IMR-90 (cell line): ENCODE results near the gene TAF11L9. TPM values are rescaled to one million over a fixed set of nuclear protein-coding genes. Genes with fewer than 3 reads are reported as not detected.
"Not testable (repeated sequence)": the region's sequence is repeated elsewhere in the genome, so short reads cannot be mapped to it uniquely, and the experiment has no call there.

Source experiments
- ATAC-seq: fragments of 200-7000 bp; cut with Tn5 transposase; 2 replicates; pipeline ENCODE4 v1.9.1; 2020; ENCODE audit warnings: low read depth, mild to moderate bottlenecking, moderate library complexity
- BruUV-seq: library from RNA; stranded (reverse); fragments of 400-500 nt; replicated peaks from 2 replicates; lab custom pipeline; 2021; lab: Mats Ljungman, UMichigan
- CTCF ChIA-PET: fragments of 300-600 bp; formaldehyde crosslinking; extraction: SDS; loops from one replicate; lab custom pipeline; 2021; ENCODE audit warnings: antibody characterized with exemption; lab: Yijun Ruan, JAX
- POLR2A ChIA-PET: fragments of 300-600 bp; sonication (Branson Sonifier 250); formaldehyde crosslinking; loops from one replicate; lab custom pipeline; 2022; ENCODE audit warnings: antibody characterized with exemption; ENCODE audit not compliant: unreplicated experiment; lab: Charles Lee
- DNase-seq: peaks from one replicate; pipeline ENCODE4 v3.0.0; 2013
- H2AFZ ChIP-seq: replicated peaks from 2 replicates; pipeline ENCODE3; 2013; ENCODE audit warnings: low read length, mild to moderate bottlenecking; ENCODE audit not compliant: poor library complexity
- H2AK5ac ChIP-seq: 2 replicates; pipeline ENCODE4 v1.6.1; 2013; ENCODE audit warnings: low read depth, low read length, inconsistent platforms
- H2AK9ac ChIP-seq: replicated peaks from 2 replicates; pipeline ENCODE3; 2013; ENCODE audit warnings: mild to moderate bottlenecking, low read depth, low read length, moderate library complexity; ENCODE audit not compliant: poor library complexity
- H2BK120ac ChIP-seq: 2 replicates; pipeline ENCODE4 v1.6.1; 2013; ENCODE audit warnings: low read depth, low read length, inconsistent platforms
- H2BK15ac ChIP-seq: 3 replicates; pipeline ENCODE4 v1.6.1; 2013; ENCODE audit warnings: low read depth, low read length, inconsistent platforms
- H2BK20ac ChIP-seq: 2 replicates; pipeline ENCODE4 v1.6.1; 2013; ENCODE audit warnings: low read depth, mild to moderate bottlenecking, inconsistent platforms, low read length, moderate library complexity
- H2BK5ac ChIP-seq: 2 replicates; pipeline ENCODE4 v1.6.1; 2013; ENCODE audit warnings: mild to moderate bottlenecking, low read depth, low read length, inconsistent platforms; ENCODE audit not compliant: poor library complexity, severe bottlenecking
- H3K14ac ChIP-seq: replicated peaks from 2 replicates; pipeline ENCODE4 v1.6.1; 2013; ENCODE audit warnings: low read depth, low read length, inconsistent platforms
- H3K18ac ChIP-seq: 2 replicates; pipeline ENCODE4 v1.6.1; 2013; ENCODE audit warnings: low read depth, low read length, control low read depth
- H3K23ac ChIP-seq: 2 replicates; pipeline ENCODE4 v1.6.1; 2013; ENCODE audit warnings: low read depth, low read length, inconsistent platforms
- H3K27ac ChIP-seq: 2 replicates; pipeline ENCODE4 v1.5.1; 2013; ENCODE audit warnings: mild to moderate bottlenecking, control low read depth, low read length; ENCODE audit not compliant: insufficient read depth
- H3K27me3 ChIP-seq: 2 replicates; pipeline ENCODE4 v1.6.1; 2013; ENCODE audit warnings: low read length; ENCODE audit not compliant: control insufficient read depth, insufficient read depth
- H3K36me3 ChIP-seq: 2 replicates; pipeline ENCODE4 v1.6.1; 2013; ENCODE audit warnings: low read length, mixed read lengths; ENCODE audit not compliant: control insufficient read depth, insufficient read depth
- H3K4ac ChIP-seq: 2 replicates; pipeline ENCODE4 v1.6.1; 2013; ENCODE audit warnings: low read depth, low read length, inconsistent platforms
- H3K4me1 ChIP-seq: 2 replicates; pipeline ENCODE4 v1.6.1; 2013; ENCODE audit warnings: low read length, mixed read lengths; ENCODE audit not compliant: control insufficient read depth, insufficient read depth
- H3K4me2 ChIP-seq: 2 replicates; pipeline ENCODE4 v1.6.1; 2013; ENCODE audit warnings: low read depth, mild to moderate bottlenecking, control low read depth, low read length, moderate library complexity
- H3K4me3 ChIP-seq: 2 replicates; pipeline ENCODE4 v1.5.1; 2013; ENCODE audit warnings: low read depth, mild to moderate bottlenecking, control low read depth, low read length, moderate library complexity; ENCODE audit not compliant: insufficient read depth
- H3K56ac ChIP-seq: 2 replicates; pipeline ENCODE4 v1.6.1; 2013; ENCODE audit warnings: low read length, inconsistent platforms; ENCODE audit not compliant: insufficient read depth; ENCODE audit errors: extremely low read depth
- H3K79me1 ChIP-seq, 2 experiments: 2 replicates each; pipeline ENCODE4 v1.6.1; 2013; ENCODE audit warnings: low read length in 2 of 2, inconsistent platforms in 1 of 2, low read depth in 1 of 2
- H3K9ac ChIP-seq: 2 replicates; pipeline ENCODE4 v1.6.1; 2013; ENCODE audit warnings: low read depth, low read length, control low read depth
- H3K9me1 ChIP-seq: 2 replicates; pipeline ENCODE4 v1.6.1; 2013; ENCODE audit warnings: low read length, inconsistent platforms; ENCODE audit not compliant: insufficient read depth
- H3K9me3 ChIP-seq: 2 replicates; pipeline ENCODE4 v1.6.1; 2013; ENCODE audit warnings: low read length; ENCODE audit not compliant: control insufficient read depth, insufficient read depth
- H4K20me1 ChIP-seq: 2 replicates; pipeline ENCODE4 v1.6.1; 2013; ENCODE audit warnings: low read length, inconsistent platforms; ENCODE audit not compliant: insufficient read depth
- H4K5ac ChIP-seq: 2 replicates; pipeline ENCODE4 v1.6.1; 2013; ENCODE audit warnings: mild to moderate bottlenecking, low read depth, low read length, control low read depth
- H4K8ac ChIP-seq, 2 experiments: 2 replicates each; pipeline ENCODE4 v1.6.1; 2013; ENCODE audit warnings: low read depth in 2 of 2, low read length in 2 of 2, control low read depth in 1 of 2, inconsistent platforms in 1 of 2
- H4K91ac ChIP-seq: 2 replicates; pipeline ENCODE4 v1.6.1; 2013; ENCODE audit warnings: low read depth, low read length, inconsistent platforms; ENCODE audit not compliant: insufficient read depth
- NFE2L2 ChIP-seq: fragments of 150-350 bp; IDR thresholded peaks from 2 replicates; pipeline ENCODE4 v1.6.1; 2016; ENCODE audit warnings: low read depth, mild to moderate bottlenecking, low read length
- WGBS, 2 experiments: methylation state at CpG; one replicate each; pipeline versions ENCODE4 v1.1.5 to v1.1.7; 2013; ENCODE audit warnings: missing lambda C conversion rate in 2 of 2; ENCODE audit not compliant: insufficient read length in 1 of 2; ENCODE audit errors: extremely low coverage in 2 of 2; 5-methylcytosine and 5-hydroxymethylcytosine counted together
- dilution Hi-C: fragments of 300-500 bp; cut with HindIII; formaldehyde crosslinking; loops from one replicate; pipeline ENCODE4 v1.14.3; 2018; ENCODE audit warnings: low sequenced_read_pairs; ENCODE audit not compliant: unreplicated experiment
- in situ Hi-C: fragments of 300-500 bp; cut with MboI; formaldehyde crosslinking; loops from 3 replicates; pipeline ENCODE4 v1.14.3; 2019; ENCODE audit warnings: low sequenced_read_pairs, inconsistent platforms, mixed read lengths
- intact Hi-C: fragments of 100-400 bp; cut with micrococcal nuclease; formaldehyde crosslinking; loops from 2 replicates; pipeline ENCODE4 v1.10.0; 2022
- polyA plus RNA-seq, 3 experiments: library from polyadenylated mRNA; depleted of rRNA; stranded (reverse); fragments of >200 nt; gene quantifications; 2 replicates each; pipeline ENCODE4 v1.2.3, GENCODE V29; 2012; ENCODE audit warnings: low replicate concordance in 1 of 3
- total RNA-seq: library from RNA; depleted of rRNA; stranded (reverse); fragments of >200 nt; gene quantifications from 2 replicates; pipeline ENCODE4 v1.2.3, GENCODE V29; 2012

TAF11L9 gene
- total and polyA plus RNA-seq, 2 of the 4 experiments (the other 2 are of a cell fraction), result not detected

GRCh38 chr5:17604951-17605350 is 10.8 kb upstream of the TAF11L9 start:
- dilution Hi-C loops, result no loop called here
- no peak overlapping the region for H4K8ac ChIP-seq

GRCh38 chr5:17603880-17604279 is 9.7 kb upstream of the TAF11L9 start, which contains the start of gene TAF11L11:
Gene TAF11L11 (plus strand): TSS chr5:17604183.
- H3K9ac ChIP-seq, H2BK20ac ChIP-seq, H3K4me3 ChIP-seq, intact Hi-C loops, H4K5ac ChIP-seq, DNase-seq, H4K20me1 ChIP-seq, H3K27me3 ChIP-seq, H3K18ac ChIP-seq, H3K23ac ChIP-seq, BruUV-seq, H3K79me1 ChIP-seq, ATAC-seq, H2AFZ ChIP-seq, H3K9me1 ChIP-seq, H3K4ac ChIP-seq, in situ Hi-C loops, H3K4me1 ChIP-seq, H2BK120ac ChIP-seq, H3K27ac ChIP-seq, dilution Hi-C loops, H4K91ac ChIP-seq, H4K8ac ChIP-seq, H3K9me3 ChIP-seq, H3K14ac ChIP-seq, H3K36me3 ChIP-seq, H2AK9ac ChIP-seq, H3K56ac ChIP-seq, H3K4me2 ChIP-seq, POLR2A ChIA-PET, H2AK5ac ChIP-seq, H2BK5ac ChIP-seq, H2BK15ac ChIP-seq, CTCF ChIA-PET: not testable (repeated sequence)
- no CpG with 5 or more reads among the region's 6 CpGs for WGBS, 2 experiments

More at GRCh38 chr5:17604951-17605350, 10.8 kb upstream of the TAF11L9 start:
- Histone ChIP-seq H3K9ac (no peak overlapping the region), H2AK9ac (no peak overlapping the region), H4K20me1 (no peaks in the 10 kb centered on the region), H3K36me3 (no peaks in the 10 kb centered on the region), H4K5ac (no peak overlapping the region), H3K23ac (no peak overlapping the region), H3K27ac (no peak overlapping the region), H3K79me1 (no peaks in the 10 kb centered on the region), H3K9me1 (no peaks in the 10 kb centered on the region), H2BK15ac (no peak overlapping the region), H2BK5ac (no peak overlapping the region), H3K27me3 (no peaks in the 10 kb centered on the region), H3K18ac (no peak overlapping the region), H3K4me3 (no peak overlapping the region), H3K4ac (no peak overlapping the region), H2BK20ac (no peak overlapping the region), H2BK120ac (no peak overlapping the region), H4K91ac (no peak overlapping the region), H2AK5ac (no peak overlapping the region), H2AFZ (no peak overlapping the region), H3K9me3 (no peaks in the 10 kb centered on the region), H3K14ac (no peak overlapping the region), H3K56ac (no peak overlapping the region), H3K4me1 (no peaks in the 10 kb centered on the region), H3K4me2 (no peak overlapping the region)
- no TSS peak for BruUV-seq
- intact Hi-C loops (no loop called here), in situ Hi-C loops (no loop called here)
- DNase-seq, result no peak
- POLR2A ChIA-PET, result no interaction called here
- no CpG with 5 or more reads among the region's 14 CpGs for WGBS, 2 experiments
- no peak for ATAC-seq
- no peak for TF ChIP-seq NFE2L2
- CTCF ChIA-PET, result no interaction called here
